Measurements from ENCODE around the gene LCAT.
"Not testable (repeated sequence)": the region's sequence is repeated elsewhere in the genome, so short reads cannot be mapped to it uniquely, and the experiment has no call there.

Gene LCAT

DNA sequence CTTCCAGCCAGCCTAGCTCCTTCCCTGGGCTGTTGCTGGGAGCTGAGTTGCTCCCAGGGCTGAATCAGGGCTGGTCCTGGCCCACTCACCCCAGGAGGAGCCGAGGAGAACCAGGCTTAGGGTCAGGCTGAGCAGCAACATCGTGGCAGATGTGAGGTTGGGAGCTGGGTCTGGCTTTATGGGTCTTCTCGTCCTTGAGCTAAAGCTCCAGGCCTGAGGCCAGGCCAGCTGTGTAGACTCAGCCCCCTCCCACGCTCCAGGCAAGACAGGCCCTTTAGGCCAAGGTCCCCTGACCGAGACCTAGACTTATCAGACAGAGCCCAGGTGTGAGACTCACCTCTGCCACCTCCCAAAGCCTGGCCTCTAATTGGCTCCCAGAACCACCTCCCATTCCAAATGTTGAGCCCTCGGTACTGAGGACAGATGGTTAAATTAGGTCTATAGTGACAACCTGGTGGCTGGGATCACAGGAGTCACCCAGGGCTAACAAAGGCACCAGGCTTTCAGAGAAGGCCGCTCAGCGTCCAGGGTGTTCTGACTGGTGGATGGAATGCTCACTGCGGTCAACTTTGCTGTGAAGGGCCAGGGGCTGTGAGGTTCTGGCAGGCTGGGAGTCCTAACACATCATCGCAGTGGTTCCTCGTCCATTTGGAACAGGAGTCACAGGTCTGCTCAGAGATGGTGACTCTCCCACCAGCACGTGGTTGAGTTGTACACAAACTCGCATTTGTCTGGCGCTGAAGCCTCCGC is 12.0 kb downstream of the LCAT start, which contains the start of gene CTRL:
CTRL (minus strand) TSS at position 151 of the 750 bp plus-strand sequence; CDS start at position 141, 10 bp downstream.
- no peak for DNase-seq

DNA sequence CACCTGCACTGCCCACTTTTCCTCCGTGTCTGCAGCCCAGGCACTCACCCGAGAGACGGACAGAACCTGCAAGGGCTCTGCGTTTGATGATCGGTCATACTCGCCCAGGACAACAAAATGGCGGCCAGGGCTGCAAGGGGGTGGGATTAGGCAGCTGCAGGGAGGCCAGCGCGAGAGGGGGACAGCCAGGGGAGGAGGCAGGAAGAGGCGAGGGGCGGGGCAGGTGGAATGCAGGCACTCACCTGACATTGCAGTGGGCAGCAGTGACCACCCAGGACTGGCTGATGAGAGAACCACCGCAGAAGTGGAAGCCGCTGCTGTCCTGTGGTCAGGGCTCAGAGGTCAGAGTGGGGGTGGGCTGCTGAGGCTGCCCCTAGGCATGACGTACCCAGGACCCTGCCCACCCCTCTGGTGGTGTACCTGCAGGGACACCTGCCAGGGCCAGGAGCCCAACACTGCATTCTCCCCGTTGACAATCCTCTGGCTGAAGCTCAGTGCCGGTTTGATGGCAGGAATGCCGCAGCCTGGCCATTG is 13.2 kb downstream of the LCAT start:
- DNase-seq: no peak

DNA sequence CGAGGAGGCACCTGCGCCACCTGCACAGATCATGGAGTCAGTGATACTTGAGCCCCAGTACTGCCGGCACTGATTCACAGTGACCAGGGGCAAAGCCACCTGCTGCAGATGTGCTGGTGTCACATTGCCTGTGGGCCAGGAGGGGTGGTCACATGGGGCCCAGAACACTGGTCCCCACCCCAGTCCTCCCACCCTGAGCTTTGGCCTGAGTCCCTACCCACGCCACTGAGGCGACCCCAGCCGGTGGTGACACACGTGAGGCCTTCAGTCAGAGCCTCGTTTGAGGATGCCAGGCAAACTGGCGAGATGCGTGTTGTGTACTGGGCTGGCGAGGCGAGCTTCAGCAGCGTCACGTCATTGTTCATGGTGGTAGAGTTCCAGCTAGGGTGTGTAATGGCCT is 13.7 kb downstream of the LCAT start:
- DNase-seq: no peak

DNA sequence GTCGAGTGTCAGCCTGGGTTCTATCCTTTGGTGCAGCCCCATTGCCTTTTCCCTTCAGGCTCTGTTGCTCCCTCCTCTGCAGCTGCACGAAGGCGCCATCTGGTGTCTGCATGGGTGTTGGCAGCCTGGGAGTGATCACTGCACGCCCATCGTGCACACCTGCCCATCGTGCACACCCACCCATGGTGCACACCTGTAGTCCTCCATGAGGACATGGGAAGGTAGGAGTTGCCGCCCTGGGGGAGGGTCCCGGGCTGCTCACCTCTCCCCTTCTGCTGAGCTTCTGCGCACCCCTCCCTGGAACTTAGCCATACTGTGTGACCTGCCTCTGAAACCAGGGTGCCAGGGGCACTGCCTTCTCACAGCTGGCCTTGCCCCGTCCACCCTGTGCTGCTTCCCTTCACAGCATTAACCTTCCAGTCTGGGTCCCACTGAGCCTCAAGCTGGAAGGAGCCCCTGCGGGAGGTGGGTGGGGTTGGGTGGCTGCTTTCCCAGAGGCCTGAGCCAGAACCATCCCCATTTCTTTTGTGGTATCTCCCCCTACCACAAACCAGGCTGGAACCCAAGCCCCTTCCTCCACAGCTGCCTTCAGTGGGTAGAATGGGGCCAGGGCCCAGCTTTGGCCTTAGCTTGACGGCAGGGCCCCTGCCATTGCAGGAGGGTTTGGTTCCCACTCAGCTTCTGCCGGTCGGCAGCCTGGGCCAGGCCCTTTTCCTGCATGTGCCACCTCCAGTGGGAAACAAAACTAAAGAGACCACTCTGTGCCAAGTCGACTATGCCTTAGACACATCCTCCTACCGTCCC is 15.2 kb downstream of the LCAT start:
- peak; percentile 81 to 85 for DNase-seq

DNA sequence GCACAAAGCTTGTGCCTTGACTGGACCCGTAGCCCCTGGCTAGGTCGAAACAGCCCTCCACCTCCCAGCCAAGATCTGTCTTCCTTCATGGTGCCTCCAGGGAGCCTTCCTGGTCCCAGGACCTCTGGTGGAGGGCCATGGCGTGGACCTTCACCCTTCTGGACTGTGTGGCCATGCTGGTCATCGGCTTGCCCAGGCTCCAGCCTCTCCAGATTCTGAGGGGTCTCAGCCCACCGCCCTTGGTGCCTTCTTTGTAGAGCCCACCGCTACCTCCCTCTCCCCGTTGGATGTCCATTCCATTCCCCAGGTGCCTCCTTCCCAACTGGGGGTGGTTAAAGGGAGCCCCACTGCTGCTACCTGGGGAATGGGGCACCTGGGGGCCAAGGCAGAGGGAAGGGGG is 15.8 kb downstream of the LCAT start:
- no peak for DNase-seq

DNA sequence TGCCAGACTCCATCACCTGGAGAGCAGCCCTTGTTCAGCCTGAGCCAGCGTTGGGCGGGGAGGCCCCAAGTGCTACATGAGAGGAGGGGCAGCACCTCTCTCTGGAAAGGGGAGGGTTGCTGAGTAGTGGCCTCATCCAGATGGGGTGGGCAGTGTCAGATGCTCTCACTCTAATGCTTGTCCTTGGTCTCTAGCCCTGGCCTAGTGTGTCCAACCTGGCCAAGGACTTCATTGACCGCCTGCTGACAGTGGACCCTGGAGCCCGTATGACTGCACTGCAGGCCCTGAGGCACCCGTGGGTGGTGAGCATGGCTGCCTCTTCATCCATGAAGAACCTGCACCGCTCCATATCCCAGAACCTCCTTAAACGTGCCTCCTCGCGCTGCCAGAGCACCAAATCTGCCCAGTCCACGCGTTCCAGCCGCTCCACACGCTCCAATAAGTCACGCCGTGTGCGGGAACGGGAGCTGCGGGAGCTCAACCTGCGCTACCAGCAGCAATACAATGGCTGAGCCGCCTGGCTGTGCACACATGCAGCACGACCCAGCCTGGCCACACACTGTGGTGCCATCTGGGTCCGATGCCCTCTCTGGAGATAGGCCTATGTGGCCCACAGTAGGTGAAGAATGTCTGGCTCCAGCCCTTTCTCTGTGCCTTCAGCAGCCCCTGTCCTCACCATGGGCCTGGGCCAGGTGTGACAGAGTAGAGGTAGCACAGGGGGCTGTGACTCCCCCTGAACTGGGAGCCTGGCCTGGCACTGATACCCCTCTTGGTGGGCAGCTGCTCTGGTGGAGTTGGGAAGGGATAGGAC is 16.6 kb downstream of the LCAT start:
- no peak for DNase-seq

DNA sequence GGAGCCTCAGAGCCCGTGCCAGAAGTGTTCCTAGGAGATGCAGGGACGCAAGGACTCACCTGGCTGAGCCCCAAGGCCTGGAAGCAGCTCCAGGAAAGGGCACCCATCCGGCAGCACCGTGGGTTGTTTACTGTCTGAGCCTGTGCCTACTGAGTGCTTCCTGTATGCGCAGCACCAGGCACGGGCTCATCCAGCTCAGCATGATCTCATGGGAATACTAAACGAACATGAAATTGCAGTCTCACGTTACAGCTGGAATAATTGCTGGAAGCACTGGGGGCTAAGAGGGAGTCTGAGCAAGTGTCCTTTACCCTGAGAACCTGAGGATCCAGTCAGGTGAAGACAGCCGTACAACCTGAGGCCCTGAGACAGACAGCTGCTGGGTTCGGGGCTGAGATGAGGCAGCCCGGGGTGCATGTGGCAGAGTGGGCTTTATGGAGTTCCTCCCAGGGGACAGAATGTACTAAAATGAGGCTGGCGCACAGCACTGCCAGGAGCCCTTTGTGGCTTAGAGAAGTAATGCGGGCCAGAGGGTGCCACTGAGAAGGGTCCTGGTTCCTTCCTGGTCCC is 17.7 kb downstream of the LCAT start:
- DNase-seq: no peak

DNA sequence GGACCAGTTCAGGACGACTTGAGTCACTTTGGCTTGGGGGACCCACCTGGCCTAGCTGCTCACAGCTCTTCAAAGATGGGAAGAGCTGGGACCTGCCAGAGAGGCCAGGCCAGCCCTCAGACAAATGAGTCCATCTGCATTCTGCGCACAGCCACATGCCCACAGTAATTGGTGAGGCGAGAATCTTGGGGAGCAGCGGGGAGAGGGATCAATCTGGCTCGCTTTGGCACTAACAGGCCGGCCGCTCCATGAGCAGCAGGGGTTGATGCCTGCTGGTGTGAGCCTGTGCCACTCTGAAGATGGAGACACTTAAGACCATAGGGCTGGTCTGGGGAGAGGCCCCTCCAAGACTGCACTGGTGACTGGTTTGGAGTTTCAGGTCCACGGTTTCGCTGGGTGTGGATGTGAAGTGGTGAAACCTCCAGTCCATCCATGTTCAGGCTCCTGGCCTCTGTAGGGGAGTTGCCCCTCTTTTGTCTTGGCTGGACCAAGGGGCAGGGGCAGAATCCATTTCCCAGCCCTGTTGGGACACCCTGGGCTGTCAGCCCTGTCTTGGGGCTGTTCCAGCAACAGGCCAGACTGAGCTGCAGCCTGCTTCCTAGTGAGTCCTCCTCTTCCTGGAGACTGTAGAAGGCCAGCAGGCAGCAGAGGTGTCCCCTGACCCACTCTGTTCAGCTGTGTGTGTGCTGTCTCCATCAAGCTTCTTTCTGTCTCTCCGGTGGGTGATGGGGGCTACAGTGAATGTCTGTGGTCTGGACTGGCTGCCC is 19.6 kb downstream of the LCAT start:
- DNase-seq: no peak

DNA sequence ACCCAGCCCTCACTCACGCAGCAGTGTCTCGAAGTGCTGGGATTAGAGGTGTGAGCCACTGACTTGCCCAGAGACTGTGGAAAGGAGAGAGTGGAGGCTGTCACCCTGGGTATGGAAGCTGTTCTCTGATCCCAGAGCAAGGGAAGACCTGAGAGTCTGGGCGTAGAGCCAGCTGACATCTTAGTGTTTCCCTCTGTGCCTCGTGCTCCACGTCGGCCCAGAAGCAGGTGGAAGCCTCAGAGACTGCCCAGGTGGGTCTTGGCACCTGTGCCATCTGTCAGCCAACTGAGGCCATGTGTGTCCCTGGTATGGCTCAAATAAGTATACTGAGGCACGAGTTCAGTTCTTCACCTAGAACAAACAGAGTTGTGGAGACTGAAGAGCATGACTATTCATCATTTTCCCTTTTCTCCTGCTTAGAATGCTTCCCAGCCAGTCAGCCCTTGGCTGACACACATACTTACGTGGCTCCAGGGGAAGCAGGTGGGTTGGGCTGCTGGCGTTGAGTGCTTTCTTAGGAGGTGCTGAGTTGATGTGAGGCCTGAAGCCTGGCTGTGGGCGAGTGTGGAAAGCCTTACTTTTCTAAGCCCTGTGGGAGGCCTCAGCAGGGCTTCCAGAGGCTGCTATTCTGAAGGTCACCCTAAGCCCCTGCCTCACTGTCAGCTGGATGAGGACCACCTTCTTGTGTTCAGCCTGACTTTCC is 20.4 kb downstream of the LCAT start:
- DNase-seq: no peak

DNA sequence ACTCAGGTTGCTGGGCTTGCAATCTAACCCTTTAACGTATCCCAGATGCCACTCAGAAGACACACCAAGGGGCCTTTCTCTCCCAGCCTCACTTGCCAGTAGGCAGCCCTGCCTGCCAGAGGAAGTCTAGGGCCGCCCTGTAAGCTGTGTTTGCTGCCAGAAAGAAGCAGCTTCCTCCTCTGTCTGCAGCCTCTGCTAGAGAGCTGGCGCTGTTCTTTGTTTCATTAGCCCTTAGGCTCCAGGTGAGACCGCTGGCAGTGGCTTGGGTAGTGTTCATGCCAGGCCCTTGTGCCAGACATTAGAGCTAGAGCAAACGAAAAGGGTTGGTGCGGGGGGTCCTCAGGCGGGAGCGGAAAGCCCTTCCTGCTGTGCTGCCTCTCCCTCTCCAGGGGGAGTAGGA is 21.2 kb downstream of the LCAT start:
- no peak for DNase-seq

DNA sequence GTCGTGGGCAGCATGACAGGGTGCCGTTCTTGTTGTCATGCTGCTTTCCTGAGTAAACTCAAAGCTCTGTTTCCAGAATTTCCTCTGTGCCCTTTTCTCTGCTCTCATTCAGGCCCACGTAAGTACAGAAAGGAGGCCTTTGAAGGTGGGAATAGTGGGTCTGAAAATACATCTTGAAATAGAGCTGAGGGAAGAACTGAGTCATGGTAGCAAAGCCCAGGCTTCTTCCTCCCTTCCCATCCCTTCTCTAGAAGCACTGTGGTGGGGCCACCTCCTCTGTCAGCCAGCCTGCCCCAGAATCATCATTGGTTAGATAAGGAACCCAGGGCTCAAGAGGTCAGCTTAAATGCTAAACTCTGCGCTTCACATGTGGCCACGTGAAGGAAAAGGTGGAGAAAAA is 21.7 kb downstream of the LCAT start:
- DNase-seq: no peak

DNA sequence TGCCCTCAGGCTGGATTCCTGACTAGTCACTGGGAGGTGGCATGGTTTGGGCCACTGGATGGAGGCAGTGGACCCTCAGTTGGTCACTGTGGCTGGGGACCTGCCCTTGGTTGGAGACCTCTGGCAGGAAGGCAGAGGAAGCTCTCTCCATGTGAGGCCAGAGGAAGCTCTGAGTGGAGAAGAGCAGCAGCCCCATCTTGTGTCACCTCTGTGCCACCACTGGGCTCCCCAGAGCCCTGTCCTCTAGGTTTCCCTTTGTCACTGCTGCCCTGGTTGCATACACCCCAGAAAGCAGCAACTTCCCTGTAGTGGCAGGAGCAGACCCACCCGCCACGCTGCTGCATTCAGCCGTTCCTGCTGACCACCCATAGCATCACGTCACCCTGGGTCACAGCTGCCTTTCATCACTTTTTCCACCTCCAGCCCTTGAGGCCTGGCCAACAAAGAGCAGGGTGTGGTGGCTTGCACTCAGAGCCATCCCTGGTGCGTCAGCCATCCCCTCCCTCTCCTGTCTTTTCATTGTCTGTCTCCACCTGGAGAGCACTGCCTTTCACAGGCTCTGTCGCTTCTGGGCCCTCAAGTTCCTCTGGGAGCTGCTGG is 24.2 kb downstream of the LCAT start:
- DNase-seq: no peak

DNA sequence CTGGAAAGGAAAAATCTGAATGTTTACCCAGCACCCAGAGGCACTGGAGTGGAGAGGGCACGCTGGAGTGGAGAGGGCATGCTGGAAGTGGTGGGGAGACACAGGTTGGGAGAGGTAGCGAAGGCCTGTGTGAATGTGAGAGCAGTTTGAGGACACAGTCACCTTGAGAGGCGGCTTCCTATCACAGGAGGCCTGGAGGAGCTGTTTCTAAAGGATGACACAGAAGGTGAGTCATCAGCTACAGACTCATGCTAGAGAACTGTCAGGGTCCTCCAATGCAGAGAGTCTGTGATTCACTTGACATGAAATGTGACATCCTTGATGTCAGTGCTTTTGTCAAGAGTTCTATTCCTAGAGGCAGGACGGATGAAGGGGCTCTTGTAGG is 26.1 kb downstream of the LCAT start:
- DNase-seq: peak; percentile 50 to 62

DNA sequence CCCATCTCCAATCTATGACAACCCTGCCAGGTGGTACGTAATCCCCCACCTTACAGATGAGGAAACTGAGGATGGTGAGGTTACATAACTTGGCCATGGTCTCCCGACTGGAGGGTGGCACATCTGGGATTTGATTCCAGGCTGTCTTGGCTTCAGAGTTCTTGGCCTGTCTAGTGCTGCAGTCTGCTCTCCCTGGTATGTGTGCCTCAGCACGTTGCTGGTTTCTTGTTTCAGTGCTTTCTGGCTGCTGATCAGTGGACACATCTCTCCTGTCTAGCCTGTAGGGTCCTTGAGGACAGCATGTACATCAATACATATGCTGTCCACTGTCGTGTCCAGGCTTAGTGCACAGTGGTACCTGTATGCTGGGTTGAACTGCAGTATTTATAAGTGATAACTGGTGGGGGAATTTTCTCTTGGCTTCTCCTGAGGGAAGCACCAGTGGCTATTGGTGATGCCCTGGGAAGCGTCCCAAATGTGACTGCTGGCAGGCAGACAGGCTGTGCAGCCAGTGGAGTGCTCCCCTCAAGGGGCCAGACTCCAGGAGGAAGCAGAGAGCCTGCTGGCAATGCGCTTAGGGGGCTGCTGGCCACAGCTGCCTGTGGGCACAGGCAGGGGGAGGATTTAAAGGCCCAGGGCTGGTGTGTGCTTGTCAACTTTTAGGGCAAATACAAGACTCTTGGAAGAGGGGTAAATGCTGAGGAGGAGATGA is 26.6 kb downstream of the LCAT start:
- DNase-seq: no peak

DNA sequence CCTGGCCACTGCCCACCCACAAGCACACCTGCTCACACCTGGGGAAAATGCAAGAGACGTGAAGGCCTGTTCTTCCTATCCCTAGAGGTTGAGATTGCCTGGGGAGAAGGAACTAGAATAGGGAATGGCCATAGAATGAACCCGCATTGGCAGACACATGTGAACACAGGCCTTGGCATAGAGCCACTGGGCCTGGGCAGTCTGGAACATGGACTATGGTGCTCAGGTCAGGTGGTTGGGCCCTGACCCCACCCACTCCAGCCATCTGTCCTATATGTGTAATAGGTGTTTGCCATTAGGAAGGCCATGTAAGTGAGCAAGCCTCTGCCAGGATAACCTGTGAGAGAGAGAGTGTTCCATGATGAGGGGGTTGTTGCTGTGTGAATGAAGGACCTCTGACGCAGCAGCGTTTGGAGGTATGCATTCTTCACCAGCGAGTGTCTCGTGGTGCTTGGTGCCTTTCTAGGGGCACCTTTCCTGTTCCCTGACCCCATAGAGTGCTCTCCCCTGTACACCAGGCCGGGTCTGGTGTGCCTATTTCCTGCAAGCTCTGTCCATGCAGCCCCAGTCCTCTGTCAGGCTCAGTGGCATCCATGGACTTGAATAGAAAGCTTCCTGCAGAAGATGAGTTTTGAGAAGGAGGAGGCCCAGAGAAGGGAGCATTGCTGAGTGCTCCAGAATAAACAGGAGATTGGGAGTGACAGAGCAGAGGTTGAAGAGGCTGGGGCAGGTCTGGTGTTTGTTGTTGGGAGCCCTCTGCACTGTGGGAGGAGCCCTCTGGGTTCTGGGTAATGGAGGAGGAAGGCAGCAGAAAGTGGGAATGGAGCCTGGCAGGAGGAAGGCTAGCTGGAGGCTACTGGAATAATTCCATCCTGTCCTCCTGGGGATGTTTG is 27.8 kb downstream of the LCAT start:
- DNase-seq: no peak

DNA sequence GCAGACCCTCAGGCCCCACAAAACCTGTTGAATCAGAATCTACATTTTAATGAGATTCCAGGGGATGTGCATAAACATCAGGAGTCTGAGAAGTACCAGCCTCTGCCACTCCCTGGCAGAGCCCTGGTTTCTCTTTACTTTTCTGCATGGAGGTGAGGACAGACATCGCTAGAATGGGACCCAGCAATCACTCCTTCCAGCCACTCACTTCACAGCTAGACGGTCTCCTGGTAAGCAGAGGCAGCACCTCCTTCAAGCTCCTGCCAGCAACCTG is 28.5 kb downstream of the LCAT start:
- not testable (repeated sequence) for DNase-seq

DNA sequence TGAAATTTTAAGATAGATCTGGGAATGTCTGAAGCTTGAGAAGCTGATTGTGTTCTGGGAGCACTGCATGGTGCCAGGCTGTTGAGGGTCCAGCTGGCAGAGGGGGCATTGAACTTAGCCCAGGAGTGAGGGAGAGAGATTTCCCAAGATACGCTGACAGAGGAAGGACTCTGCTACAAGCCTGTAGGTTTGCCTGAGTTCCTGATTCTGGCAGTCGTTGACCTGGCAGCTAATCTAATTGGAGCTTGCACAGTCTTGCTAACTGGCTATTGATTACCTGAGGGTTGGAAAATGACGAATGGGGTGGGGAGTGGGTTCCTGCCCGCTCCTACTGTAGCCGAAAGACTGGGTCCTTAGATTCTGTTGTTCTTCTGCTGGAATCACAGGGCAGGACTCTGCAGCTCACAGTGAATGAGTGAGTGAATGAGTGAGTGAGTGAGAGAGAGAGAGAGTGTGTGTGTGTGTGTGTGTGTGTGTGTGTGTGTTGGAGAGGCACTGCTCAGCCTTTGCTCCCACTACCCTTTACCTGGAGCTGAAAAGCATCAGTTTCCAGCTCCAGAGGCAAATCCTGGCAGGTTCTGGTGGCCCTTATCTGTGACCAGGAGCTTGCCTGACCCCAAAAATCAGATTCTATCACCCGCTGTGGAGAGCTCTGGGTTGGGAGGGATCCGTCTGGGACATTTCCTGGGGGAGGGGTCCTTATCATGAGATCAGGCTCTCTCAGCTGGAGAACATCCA is 29.0 kb downstream of the LCAT start:
- no peak for DNase-seq

DNA sequence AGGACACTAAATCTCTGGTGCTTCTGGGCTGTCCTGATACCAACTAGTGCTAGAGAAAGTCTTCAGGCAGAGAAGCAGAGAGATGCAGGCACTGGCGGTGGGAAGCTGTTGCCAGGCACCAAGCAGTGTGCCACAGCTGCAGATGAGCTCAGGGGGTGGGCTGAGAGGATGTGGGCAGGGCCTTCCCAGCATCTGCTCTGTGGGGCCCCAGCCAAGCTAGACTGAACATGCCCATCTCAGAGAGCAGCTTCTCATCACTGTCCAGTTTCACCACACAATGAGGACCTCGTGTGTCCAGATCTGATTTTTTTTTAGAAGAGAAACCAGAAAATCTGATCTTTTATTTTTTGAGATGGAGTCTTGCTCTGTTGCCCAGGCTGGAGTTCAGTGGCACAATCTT is 33.8 kb downstream of the LCAT start:
- DNase-seq: no peak

Measured in activated CD4-positive, alpha-beta T cell treated with anti-CD3 and anti-CD28 coated beads, Interleukin-2, amount 50 U/mL, for 48 hours (primary cell).